SH-SY5Y (cell line): ENCODE results near the gene NRAP.

Experiments
- GATA2 ChIP-seq: IDR thresholded peaks from 2 replicates; pipeline ENCODE4 v1.6.1; 2011; ENCODE audit warnings: mild to moderate bottlenecking, low read depth, low read length
- GATA3 ChIP-seq: IDR thresholded peaks from 2 replicates; pipeline ENCODE4 v1.6.1; 2011; ENCODE audit warnings: low read depth, mild to moderate bottlenecking, low read length, moderate library complexity

Gene NRAP, protein sequence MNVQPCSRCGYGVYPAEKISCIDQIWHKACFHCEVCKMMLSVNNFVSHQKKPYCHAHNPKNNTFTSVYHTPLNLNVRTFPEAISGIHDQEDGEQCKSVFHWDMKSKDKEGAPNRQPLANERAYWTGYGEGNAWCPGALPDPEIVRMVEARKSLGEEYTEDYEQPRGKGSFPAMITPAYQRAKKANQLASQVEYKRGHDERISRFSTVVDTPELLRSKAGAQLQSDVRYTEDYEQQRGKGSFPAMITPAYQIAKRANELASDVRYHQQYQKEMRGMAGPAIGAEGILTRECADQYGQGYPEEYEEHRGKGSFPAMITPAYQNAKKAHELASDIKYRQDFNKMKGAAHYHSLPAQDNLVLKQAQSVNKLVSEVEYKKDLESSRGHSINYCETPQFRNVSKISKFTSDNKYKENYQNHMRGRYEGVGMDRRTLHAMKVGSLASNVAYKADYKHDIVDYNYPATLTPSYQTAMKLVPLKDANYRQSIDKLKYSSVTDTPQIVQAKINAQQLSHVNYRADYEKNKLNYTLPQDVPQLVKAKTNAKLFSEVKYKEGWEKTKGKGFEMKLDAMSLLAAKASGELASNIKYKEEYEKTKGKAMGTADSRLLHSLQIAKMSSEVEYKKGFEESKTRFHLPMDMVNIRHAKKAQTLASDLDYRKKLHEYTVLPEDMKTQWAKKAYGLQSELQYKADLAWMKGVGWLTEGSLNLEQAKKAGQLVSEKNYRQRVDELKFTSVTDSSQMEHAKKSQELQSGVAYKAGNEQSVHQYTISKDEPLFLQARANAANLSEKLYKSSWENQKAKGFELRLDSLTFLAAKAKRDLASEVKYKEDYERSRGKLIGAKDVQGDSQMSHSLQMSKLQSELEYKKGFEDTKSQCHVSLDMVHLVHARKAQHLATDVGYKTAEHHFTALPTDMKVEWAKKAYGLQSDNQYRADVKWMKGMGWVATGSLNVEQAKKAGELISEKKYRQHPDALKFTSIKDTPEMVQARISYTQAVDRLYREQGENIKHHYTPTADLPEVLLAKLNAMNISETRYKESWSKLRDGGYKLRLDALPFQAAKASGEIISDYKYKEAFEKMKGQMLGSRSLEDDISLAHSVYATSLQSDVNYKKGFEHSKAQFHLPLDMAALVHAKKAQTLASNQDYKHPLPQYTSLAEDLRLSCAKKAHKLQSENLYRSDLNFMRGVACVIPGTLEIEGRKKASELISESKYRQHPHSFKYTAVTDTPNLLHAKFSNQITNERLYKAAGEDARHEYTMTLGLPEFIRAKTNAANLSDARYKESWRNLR (N-terminal part only)

DNA sequence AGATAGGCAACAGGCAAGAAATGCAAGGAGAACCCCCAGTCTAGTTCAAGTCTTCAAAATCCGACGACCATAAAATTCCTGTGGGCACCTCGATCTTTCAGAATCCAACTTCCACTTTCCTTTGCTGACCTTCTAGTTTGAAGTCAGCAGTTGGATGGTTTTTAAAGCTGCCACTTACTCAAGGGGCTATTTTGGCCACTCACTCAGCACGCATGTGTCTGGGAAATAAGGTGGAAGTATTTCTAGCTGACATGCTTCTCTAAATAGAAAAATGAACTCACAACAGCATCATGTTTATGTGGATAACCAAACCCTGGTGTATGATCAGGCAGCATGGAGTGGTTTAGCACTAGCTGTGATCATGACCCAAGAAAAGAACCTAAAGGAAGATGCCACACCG is at the start of gene NRAP:
Gene NRAP (minus strand): TSS at position 134 of the 400 bp plus-strand sequence. CDS start 159 bp downstream, outside the sequence.
- TF ChIP-seq GATA3 (no peak), GATA2 (no peak)

DNA sequence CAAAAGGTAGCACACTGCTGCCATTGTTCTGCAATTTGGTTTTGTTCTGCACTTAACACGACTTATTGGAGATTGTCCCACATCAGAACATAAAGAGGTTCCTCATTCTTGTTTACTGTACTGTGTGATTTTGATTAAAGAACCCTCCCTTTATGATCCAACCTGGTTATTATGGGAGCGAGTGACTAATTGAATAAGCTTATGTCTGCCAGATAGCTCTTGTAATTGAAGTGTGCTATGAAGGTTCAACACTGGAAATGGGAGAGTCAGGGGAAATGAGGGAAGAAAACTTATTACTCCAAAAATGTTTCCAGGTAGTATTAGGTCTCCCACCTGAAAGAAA is 49.8 kb upstream of the NRAP start:
- TF ChIP-seq GATA2 (no peak), GATA3 (no peak)

DNA sequence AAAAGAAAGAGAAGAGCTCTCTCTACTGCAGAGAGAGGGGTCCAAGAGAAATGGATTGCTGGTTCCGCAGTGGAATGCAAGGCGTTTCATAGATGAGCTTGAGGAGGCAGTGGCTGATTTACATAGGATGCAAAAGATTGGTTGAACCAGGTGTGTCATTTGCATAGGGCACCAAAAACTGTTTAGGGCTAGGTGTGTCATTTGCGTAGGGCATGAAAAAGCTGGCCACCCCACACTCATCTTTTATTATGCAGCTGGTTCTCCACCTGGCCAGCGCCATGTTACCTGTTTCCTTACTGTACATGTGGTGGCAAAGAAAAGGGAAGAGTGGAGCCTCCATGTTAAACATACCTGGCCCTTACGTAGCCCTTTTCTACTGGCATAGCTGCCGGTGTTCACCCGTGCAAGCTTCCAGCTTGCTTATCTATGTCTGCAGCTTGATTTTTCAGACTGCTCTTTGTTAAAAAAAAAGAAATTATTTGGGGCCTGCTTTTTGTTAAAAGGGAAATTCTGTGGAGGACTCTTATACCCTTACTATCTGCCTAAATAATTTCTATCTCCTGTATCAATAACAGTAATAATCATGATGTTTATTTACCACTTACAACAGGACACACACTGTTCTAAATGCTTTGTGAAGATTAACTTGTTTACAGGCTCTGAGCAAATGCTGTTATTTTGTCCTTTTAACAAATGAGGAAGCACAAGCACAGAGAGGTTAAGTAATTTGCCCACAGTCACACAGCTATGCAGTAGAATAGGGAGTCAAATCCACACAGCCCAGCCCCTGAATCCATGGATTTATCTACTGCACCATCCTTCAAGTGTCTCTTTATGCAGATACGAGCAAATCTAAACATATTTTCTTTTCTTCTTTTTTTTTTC is 49.2 kb upstream of the NRAP start:
- TF ChIP-seq GATA2, result no peak
- no peak for TF ChIP-seq GATA3

DNA sequence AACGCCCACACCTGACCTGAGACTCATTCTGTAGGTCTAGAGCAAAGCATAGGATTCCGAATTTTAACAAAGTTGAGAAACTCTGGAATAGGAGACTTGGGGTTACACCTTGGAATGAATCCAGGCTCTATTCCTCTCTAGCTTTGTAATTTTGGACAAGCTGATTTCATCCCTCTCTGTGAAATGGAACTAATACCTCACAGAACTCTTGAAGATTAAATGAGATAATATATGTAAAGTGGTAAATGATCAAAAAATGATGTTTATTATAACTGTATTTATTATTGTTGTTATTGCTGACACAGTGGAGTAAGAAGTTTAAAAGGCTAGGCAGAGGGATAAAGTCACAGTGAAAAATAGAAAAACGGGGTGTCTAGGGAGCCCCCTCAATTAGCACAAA is 48.2 kb upstream of the NRAP start:
- TF ChIP-seq GATA2, result no peak
- TF ChIP-seq GATA3, result no peak

DNA sequence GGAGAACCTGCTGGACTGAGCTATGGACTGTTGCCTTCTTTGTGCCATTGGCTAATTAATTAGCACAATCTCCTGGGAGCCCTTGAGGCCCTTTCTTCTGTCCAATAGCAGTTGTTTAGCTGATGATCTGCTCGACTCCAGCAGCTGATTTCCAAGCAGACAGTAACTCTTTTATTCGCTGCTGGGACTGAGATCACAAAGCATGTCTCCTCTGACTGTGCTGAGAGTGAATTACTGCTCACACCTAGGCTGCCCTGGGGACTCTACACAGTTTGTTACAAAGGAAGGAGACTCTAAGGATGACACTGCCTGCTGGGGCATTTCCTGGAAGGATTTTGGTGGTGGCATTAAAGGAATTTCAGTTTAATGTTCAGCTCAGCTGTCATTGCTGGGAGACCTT is 47.3 kb upstream of the NRAP start:
- TF ChIP-seq GATA2 (no peak), GATA3 (no peak)

DNA sequence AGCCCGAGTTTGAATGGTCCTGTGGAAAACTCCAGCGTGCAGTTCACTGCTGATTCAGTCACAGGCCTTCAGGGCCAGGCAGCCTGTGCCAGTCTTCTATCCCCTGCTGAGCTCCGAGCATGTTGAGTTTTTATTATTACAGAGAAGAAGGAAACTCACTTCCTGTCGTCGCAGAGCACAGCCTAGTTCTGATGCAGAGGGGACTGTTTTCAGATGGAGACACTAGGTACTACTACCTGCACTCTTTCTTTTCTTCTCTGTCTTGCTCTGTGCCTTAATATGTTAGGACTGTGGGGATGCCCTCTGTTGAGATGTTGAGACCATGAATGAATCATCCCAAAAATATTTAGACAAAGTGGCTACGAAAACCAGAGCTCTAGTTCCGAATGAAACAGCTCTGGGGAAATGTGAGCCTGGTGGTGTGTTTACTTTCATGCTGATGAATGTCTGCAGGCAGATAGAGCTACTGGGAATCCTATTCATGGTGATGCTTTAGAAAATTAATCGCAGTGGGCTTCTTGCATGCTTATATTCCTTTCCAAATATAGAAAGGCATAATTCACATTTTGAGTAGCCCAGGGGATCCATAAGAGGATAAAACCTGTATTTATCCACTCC is 45.5 kb upstream of the NRAP start:
- no peak for TF ChIP-seq GATA2
- TF ChIP-seq GATA3, result no peak

DNA sequence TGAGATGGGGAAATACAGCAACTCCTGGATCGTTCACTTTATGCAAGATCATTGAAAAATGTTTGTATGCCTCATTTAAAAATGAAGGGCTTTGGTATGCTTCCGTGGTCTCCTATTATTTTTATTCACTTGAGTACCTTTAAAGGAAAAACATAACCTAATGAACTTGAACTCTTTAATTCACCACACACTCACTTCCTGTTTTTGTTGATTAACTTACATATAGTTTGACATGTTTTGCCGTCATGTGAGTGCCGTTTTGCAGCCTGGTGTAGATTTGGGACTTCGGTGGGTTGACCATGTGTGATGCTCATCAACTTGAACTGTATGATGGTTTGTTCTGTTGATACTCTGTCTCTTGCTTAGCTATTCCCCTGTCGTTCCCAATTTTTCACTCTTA is 44.8 kb upstream of the NRAP start:
- no peak for TF ChIP-seq GATA3

DNA sequence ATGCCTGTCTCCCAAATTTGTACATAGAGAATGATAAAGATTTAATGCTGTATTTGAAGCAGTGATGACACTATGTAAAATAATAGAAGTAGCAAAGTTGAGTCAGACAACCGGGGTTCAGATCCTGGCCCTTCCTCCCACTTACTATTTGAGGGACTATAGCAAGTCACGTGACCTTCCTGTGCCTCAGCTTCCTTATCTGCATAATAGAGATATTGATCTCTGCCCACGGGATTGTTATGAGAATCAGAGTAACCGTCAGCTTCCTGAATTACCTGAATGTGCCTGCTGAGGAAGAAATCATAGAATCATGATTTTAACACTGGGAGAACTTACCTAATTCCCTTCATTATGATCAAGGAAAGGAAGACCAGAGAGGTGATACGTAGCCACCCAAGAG is 42.8 kb upstream of the NRAP start:
- TF ChIP-seq GATA3, result no peak
- no peak for TF ChIP-seq GATA2

DNA sequence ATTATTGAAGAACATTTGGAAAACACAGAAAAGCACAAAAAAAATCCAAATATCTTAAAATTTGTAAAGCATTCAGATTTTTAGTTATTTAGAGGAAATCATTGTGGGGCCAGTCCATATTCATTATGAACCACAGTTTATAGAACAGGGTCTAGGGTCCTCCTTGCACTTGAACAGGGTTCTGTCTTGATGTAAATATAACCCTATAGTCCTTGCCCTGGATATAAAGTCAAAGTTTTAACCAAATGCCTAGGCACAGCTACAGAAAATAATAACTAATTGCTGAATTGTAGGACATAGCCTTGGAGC is 41.5 kb upstream of the NRAP start:
- TF ChIP-seq GATA3 (no peak), GATA2 (no peak)

DNA sequence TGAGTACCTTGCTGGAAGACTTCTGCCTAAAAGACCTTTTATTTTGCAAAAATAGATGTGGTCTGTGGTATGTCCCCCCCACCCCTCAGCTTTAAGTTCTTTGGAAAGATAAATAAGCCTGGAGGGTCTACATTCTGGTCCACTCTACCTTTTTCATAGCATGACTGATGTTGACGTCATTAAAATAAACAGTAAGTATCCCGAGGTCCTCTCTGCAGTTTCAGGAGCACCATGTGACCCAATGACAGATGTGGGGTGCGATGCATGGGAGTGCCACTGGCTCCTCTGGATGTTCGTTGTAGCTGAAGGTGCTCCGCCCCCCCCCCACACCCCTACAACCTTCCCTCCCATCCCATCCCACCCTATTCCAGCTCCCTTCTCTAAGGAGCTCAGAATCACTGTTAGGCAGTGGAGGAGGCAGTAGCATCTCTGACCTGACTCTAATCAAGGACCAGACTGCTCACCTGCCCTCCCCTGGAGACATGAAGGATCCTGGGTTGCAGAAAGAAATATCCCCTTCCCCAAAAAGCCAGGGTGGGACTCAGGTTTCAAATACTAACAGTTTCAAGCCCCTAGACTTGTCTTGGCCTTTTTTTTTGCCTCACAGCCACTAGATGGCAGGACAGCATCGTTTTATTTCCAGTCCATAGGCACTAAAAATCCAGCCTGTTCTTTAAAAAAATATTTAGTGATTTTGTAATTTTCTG is 40.9 kb upstream of the NRAP start:
- TF ChIP-seq GATA3 (no peak), GATA2 (no peak)

DNA sequence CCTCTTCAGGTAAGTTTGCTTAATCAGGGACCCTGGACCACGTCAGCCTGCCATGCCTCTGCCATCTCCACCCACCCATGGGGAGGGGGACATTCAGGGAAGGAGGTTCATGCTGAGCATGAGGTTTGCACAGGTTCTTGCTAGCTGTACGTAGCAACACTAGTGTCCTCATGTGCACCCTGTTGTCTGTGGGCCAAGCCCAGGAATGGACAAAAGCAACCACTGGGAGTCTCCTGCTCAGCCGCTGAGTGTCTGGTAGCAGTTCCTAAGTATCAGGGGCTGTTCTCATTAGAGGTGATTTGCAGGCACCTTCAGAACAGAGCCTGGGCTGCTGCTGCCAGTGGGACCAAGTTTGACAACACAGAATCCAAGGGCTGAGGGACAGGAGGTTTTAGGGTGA is 33.8 kb upstream of the NRAP start:
- TF ChIP-seq GATA2 (no peak), GATA3 (no peak)

DNA sequence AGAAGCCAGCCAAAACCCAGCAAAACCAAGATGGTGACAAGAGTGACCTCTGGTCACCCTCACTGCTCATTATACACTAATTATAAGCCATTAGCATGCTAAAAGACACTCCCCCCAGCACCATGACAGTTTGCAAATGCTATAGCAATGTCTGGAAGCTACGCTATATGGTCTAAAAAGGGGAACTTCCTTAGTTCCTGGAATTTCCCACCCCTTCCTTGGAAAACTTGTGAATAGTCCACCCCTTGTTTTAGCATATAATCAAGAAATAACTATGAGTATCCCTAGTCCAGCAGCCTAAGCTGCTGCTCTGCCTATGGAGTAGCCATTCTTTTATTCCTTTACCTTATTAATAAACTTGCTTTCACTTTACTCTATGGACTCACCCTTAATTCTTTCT is 31.9 kb upstream of the NRAP start:
- TF ChIP-seq GATA2 (no peak), GATA3 (no peak)
